K562 (cell line): ENCODE data around the gene EDEM1. TPM values are rescaled to one million over a fixed set of nuclear protein-coding genes. Genes with fewer than 3 reads are reported as not detected.

Experiments used
- ATAC-seq: fragments of 200-7000 bp; cut with Tn5 transposase; 3 replicates; pipeline ENCODE4 v1.9.1; 2020; ENCODE audit warnings: moderate library complexity
- BruUV-seq: library from RNA; stranded (reverse); fragments of 400-500 nt; replicated peaks from 2 replicates; lab custom pipeline; 2021; lab: Mats Ljungman, UMichigan
- CTCF ChIA-PET: fragments of 300-600 bp; formaldehyde crosslinking; extraction: SDS; loops from one replicate; lab custom pipeline; 2021; ENCODE audit warnings: low intra/inter-chr PET ratio; lab: Yijun Ruan, JAX
- POLR2A ChIA-PET: fragments of 300-600, 350-650 bp; sonication (Branson Sonifier 250); formaldehyde crosslinking; extraction: SDS; loops from one replicate; lab custom pipeline; 2021; ENCODE audit warnings: antibody characterized with exemption, inconsistent platforms; lab: Yijun Ruan, JAX
- DNase-seq, 4 experiments: peaks; one replicate each; pipeline versions ENCODE4 v3.0.0 to v3.0.0-alpha.2; 2011 to 2018; ENCODE audit warnings: low spot score in 3 of 4, mixed read lengths in 3 of 4; ENCODE audit errors: extremely low read depth in 1 of 4
- FAIRE-seq: peaks from 2 replicates; lab custom pipeline; 2011; peaks lifted over from hg19 to GRCh38; lab: Jason Lieb, UNC
- H2AFZ ChIP-seq: 2 replicates; pipeline ENCODE4 v1.6.0; 2011; ENCODE audit warnings: low read depth, low read length, control low read depth, inconsistent platforms
- H3K27ac ChIP-seq: fragments of 200-600 bp; 3 replicates; pipeline ENCODE4 v1.8.0; 2011; ENCODE audit warnings: low read depth, mild to moderate bottlenecking, control low read depth, inconsistent platforms, low read length, moderate library complexity, mixed read lengths; ENCODE audit errors: extremely low read depth
- H3K27me3 ChIP-seq, 2 experiments: fragments of 300-600 bp in 1 of 2; 2 replicates in 1 of 2; 3 replicates in 1 of 2; pipeline versions ENCODE4 v1.6.0 to v1.8.0; 2011; ENCODE audit warnings: inconsistent platforms in 2 of 2, low read length in 2 of 2, mild to moderate bottlenecking in 1 of 2, mixed read lengths in 1 of 2, moderate library complexity in 1 of 2; ENCODE audit not compliant: control insufficient read depth in 2 of 2, insufficient read depth in 2 of 2
- H3K36me3 ChIP-seq: fragments of 300-600 bp; 3 replicates; pipeline ENCODE4 v1.8.0; 2011; ENCODE audit warnings: mild to moderate bottlenecking, low read length, inconsistent platforms; ENCODE audit not compliant: control insufficient read depth, insufficient read depth
- H3K4me1 ChIP-seq, 2 experiments: fragments of 200-600 bp in 1 of 2; replicated peaks in 1 of 2; 2 replicates in 1 of 2; 3 replicates in 1 of 2; pipeline versions ENCODE4 v1.5.1 to v1.8.0; 2011; ENCODE audit warnings: inconsistent platforms in 2 of 2, low read length in 2 of 2, mild to moderate bottlenecking in 1 of 2, mixed read lengths in 1 of 2, moderate library complexity in 1 of 2; ENCODE audit not compliant: control insufficient read depth in 2 of 2, insufficient read depth in 2 of 2
- H3K4me2 ChIP-seq: 2 replicates; pipeline ENCODE4 v1.6.1; 2011; ENCODE audit warnings: low read length, control low read depth, inconsistent platforms, mixed read lengths; ENCODE audit not compliant: insufficient read depth
- H3K4me3 ChIP-seq: fragments of 200-600 bp; sonication (generic), shearing (Covaris generic); 2 replicates; pipeline ENCODE4 v1.5.1; 2016; ENCODE audit warnings: control low read depth, inconsistent platforms
- H3K79me2 ChIP-seq: fragments of 200-600 bp; 3 replicates; pipeline ENCODE4 v1.8.0; 2011; ENCODE audit warnings: low read length, inconsistent platforms; ENCODE audit not compliant: control insufficient read depth, insufficient read depth
- H3K9ac ChIP-seq, 2 experiments: 2 replicates each; pipeline versions ENCODE4 v1.6.0 to v1.6.1; 2011; ENCODE audit warnings: low read depth in 2 of 2, low read length in 2 of 2, control low read depth in 1 of 2, inconsistent platforms in 1 of 2, mild to moderate bottlenecking in 1 of 2, mixed read lengths in 1 of 2; ENCODE audit not compliant: insufficient read depth in 1 of 2
- H3K9me1 ChIP-seq: one replicate; pipeline ENCODE4 v1.6.0; 2011; ENCODE audit warnings: inconsistent platforms, mild to moderate bottlenecking, low read length, moderate library complexity; ENCODE audit not compliant: control insufficient read depth, insufficient read depth
- H3K9me3 ChIP-seq: replicated peaks from 2 replicates; pipeline ENCODE4 v1.5.1; 2011; ENCODE audit warnings: low read depth, low read length, inconsistent platforms; ENCODE audit not compliant: control insufficient read depth, insufficient read depth
- H4K20me1 ChIP-seq: replicated peaks from 2 replicates; pipeline ENCODE4 v1.6.1; 2011; ENCODE audit warnings: low read length, inconsistent platforms, mixed read lengths; ENCODE audit not compliant: control insufficient read depth, insufficient read depth
- CBFA2T2 ChIP-seq: fragments of 450-650 bp; conservative IDR thresholded peaks from 2 replicates; pipeline ENCODE4 v1.6.1; 2017; ENCODE audit warnings: mild to moderate bottlenecking
- CBX1 ChIP-seq: sonication (generic); IDR thresholded peaks from 2 replicates; pipeline ENCODE4 v1.6.1; 2016; ENCODE audit warnings: antibody characterized with exemption, low read depth, mild to moderate bottlenecking
- CREB5 ChIP-seq: fragments of 250-450 bp; sonication (Bioruptor Pico); IDR thresholded peaks from 2 replicates; pipeline ENCODE4 v1.5.0; 2020; ENCODE audit warnings: mild to moderate bottlenecking
- DMBX1 ChIP-seq: fragments of 250-450 bp; sonication (Bioruptor Pico); IDR thresholded peaks from 2 replicates; pipeline ENCODE4 v1.8.0; 2022; ENCODE audit warnings: inconsistent platforms, mild to moderate bottlenecking, moderate library complexity, borderline replicate concordance
- FOXK2 ChIP-seq, 2 experiments: fragments of 450-650 bp; IDR thresholded peaks in 1 of 2; conservative IDR thresholded peaks in 1 of 2; 2 replicates each; pipeline ENCODE4 v1.6.1; 2016; ENCODE audit warnings: low read depth in 2 of 2, mild to moderate bottlenecking in 1 of 2
- ID3 ChIP-seq, 2 experiments: fragments of 250-450 bp in 1 of 2; fragments of 450-650 bp in 1 of 2; sonication (Bioruptor Pico) in 1 of 2; IDR thresholded peaks; 2 replicates each; pipeline versions ENCODE4 v1.6.1 to v1.8.0; 2016 to 2021; ENCODE audit warnings: mild to moderate bottlenecking in 2 of 2, moderate library complexity in 2 of 2, missing compliant biosample characterization in 1 of 2, missing genetic modification characterization in 1 of 2
- IFI16 ChIP-seq: fragments of 250-450 bp; sonication (Bioruptor Pico); IDR thresholded peaks from 2 replicates; pipeline ENCODE4 v2.1.2; 2022; ENCODE audit warnings: mild to moderate bottlenecking, inconsistent platforms
- JUNB ChIP-seq: fragments of 450-650 bp; formaldehyde crosslinking; conservative IDR thresholded peaks from 2 replicates; pipeline ENCODE4 v1.4.0; 2020; ENCODE audit warnings: mild to moderate bottlenecking
- MAFG ChIP-seq: fragments of 450-650 bp; conservative IDR thresholded peaks from 2 replicates; pipeline ENCODE4 v1.6.1; 2016; ENCODE audit warnings: missing genetic modification characterization, missing compliant biosample characterization
- NFE2 ChIP-seq: IDR thresholded peaks from 2 replicates; pipeline ENCODE4 v1.6.1; 2014; ENCODE audit warnings: antibody characterized with exemption, low read depth
- PHTF2 ChIP-seq: fragments of 250-450 bp; sonication (Bioruptor Pico); IDR thresholded peaks from 2 replicates; pipeline ENCODE4 v1.5.0; 2021; ENCODE audit warnings: mild to moderate bottlenecking
- POLR2H ChIP-seq: IDR thresholded peaks from 2 replicates; pipeline ENCODE4 v1.6.1; 2016; ENCODE audit warnings: missing genetic modification characterization, low read depth, mild to moderate bottlenecking, control low read depth, missing compliant biosample characterization, moderate library complexity
- POU5F1 ChIP-seq: fragments of 150-350 bp; IDR thresholded peaks from 2 replicates; pipeline ENCODE4 v1.6.1; 2014; ENCODE audit warnings: borderline replicate concordance, low read length, low read depth, mild to moderate bottlenecking; ENCODE audit not compliant: partially characterized antibody
- PTTG1 ChIP-seq: fragments of 450-650 bp; IDR thresholded peaks from 2 replicates; pipeline ENCODE4 v1.6.1; 2016; ENCODE audit warnings: low read depth, mild to moderate bottlenecking, missing genetic modification characterization, missing compliant biosample characterization
- SIN3B ChIP-seq: fragments of 450-650 bp; IDR thresholded peaks from 2 replicates; pipeline ENCODE4 v1.6.1; 2017; ENCODE audit warnings: low read depth, mild to moderate bottlenecking, moderate library complexity
- SIX5 ChIP-seq, 2 experiments: IDR thresholded peaks; 2 replicates each; pipeline ENCODE4 v1.6.1; 2011; ENCODE audit warnings: low read length in 2 of 2, borderline replicate concordance in 1 of 2, low read depth in 1 of 2, mild to moderate bottlenecking in 1 of 2, moderate library complexity in 1 of 2; ENCODE audit not compliant: insufficient read depth in 1 of 2
- ZEB2 ChIP-seq: fragments of 450-650 bp; IDR thresholded peaks from 2 replicates; pipeline ENCODE4 v1.6.1; 2016
- ZNF174 ChIP-seq: fragments of 250-450 bp; sonication (Bioruptor Pico); IDR thresholded peaks from 2 replicates; pipeline ENCODE4 v1.4.0; 2020; ENCODE audit warnings: mild to moderate bottlenecking
- ZNF668 ChIP-seq: fragments of 250-450 bp; sonication (Bioruptor Pico); IDR thresholded peaks from 2 replicates; pipeline ENCODE4 v1.8.0; 2022; ENCODE audit warnings: mild to moderate bottlenecking, inconsistent platforms
- WGBS: fragments of 100-300 bp; shearing (Covaris generic); methylation state at CpG from one replicate; pipeline ENCODE4 v1.1.6; 2016; ENCODE audit warnings: low coverage, mixed read lengths; ENCODE audit not compliant: insufficient coverage; ENCODE audit errors: missing lambda C conversion rate; 5-methylcytosine and 5-hydroxymethylcytosine counted together
- in situ Hi-C: fragments of 300-500 bp; cut with MboI; formaldehyde crosslinking; loops from 4 replicates; pipeline ENCODE4 v1.15.0; 2018; ENCODE audit warnings: inconsistent platforms, mixed read lengths
- intact Hi-C: fragments of 100-400 bp; cut with micrococcal nuclease; formaldehyde crosslinking; loops from 2 replicates; pipeline ENCODE4 v1.14.2; 2022
- polyA plus RNA-seq, 8 experiments: library from polyadenylated mRNA; depleted of rRNA in 4 of 8; stranded (reverse) in 5 of 8; unstranded in 3 of 8; fragments of >200 nt; fragmentation: Nextera tagmentation in 2 of 8; fragmentation: Illumina TruSeq in 1 of 8; extraction: Ambion mirVana in 2 of 8; extraction: Trizol in 1 of 8; gene quantifications; 2 replicates each; pipeline versions ENCODE4 v1.2.1 to v1.2.3, GENCODE V29; 2011 to 2014; ENCODE audit warnings: inconsistent platforms in 1 of 8, missing spikeins in 1 of 8
- total RNA-seq, 7 experiments: library from RNA; depleted of rRNA in 6 of 7; stranded (reverse); fragments of >200 nt in 6 of 7; fragmentation: Illumina TruSeq in 2 of 7; extraction: Trizol in 2 of 7; gene quantifications; 2 replicates each; pipeline versions ENCODE4 v1.2.1 to v1.2.3, GENCODE V29; 2011 to 2021; ENCODE audit warnings: low replicate concordance in 1 of 7
- TF ChIP-seq, protein P1 (sequence below): fragments of 250-450 bp; sonication (Bioruptor Pico); IDR thresholded peaks from 2 replicates; pipeline ENCODE4 v1.4.0; 2020

The EDEM1 gene
- total and polyA plus RNA-seq, 9 of the 15 experiments (the other 6 are each of a cell fraction or from before 2014, with no cell fraction given), result 6.2 to 36.7 (median 14.3) TPM

DNA sequence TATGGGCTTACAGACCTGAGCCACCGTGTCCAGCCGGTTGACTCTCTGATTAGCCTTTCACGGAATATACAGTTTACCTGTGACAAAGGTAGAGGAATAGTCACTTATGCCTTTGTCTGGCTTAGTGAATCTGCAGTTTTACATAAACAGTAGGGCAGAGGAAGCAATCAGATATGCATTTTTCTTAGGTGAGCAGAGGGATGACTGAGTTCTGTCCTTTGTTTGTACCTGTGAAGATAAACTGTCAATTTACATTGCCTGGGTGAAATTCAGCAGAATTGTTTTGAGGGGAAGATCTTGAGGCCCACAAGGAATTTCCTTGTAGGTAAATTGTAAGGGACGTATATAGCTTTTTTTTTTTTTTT lies 10.8 kb downstream of the EDEM1 start:
- Histone ChIP-seq H3K27ac (peak overlapping the region; percentile 50; the same call in 1 of the 3 replicates), H3K79me2 (peaks cover 15% of the 10 kb centered on the region; the same call in 2 of the 3 replicates), H3K4me1 (peaks cover 0 to 50% of the 10 kb centered on the region in 2 experiments; a peak in 4 of 5 replicates), H3K4me3 (no peak overlapping the region), H2AFZ (no peak overlapping the region), H3K9ac (peak overlapping the region in 1 of 2 experiments; percentile 32; a peak in 1 of 4 replicates), H3K9me1 (no peaks in the 10 kb centered on the region), H3K4me2 (no peak overlapping the region), H3K9me3 (no peaks in the 10 kb centered on the region), H3K27me3 (no peaks in the 10 kb centered on the region), H4K20me1 (0 out of 2 replicates have a peak, but pooled peaks cover 4% of the 10 kb centered on the region), H3K36me3 (peaks cover 61% of the 10 kb centered on the region)
- intact Hi-C loops (no loop called here), in situ Hi-C loops (no loop called here)
- POLR2A ChIA-PET, result interaction anchor here (0.6 to 4.3 kb wide), 5 partner anchors 12 to 67 kb away, joined by 3 to 33 read pairs (median 3); partner anchors contain the start of gene EDEM1
- CTCF ChIA-PET, result no interaction called here
- no TSS peak for BruUV-seq
- DNase-seq, result no peak
- WGBS, result 75% methylated on average over 4 of the region's 4 CpGs
- no peak for ATAC-seq
- FAIRE-seq, result no peak
- TF ChIP-seq FOXK2 (conservative IDR thresholded peaks at IDR 0.05 in 1 of 2, IDR thresholded peaks at IDR 0.05 in 1 of 2; ENCODE audit: low read depth in 2 of 2), result no peak
- peak; percentile 15; the same call in 1 of the 2 replicates for TF ChIP-seq NFE2
- TF ChIP-seq CBFA2T2, result no peak
- no peak for TF ChIP-seq POU5F1
- 0 out of 2 replicates have a peak, but pooled peaks have one; percentile 47 for TF ChIP-seq ZNF668 (CRISPR knock-in tag)
- TF ChIP-seq JUNB, result no peak
- no peak for TF ChIP-seq SIX5 (IDR thresholded peaks at IDR 0.05; ENCODE audit: borderline replicate concordance in 1 of 2, insufficient read depth in 1 of 2, low read depth in 1 of 2, low read length in 2 of 2)
- 0 out of 2 replicates have a peak, but pooled peaks have one; percentile 5 for TF ChIP-seq DMBX1
- TF ChIP-seq PHTF2, result 0 out of 2 replicates have a peak, but pooled peaks have one; percentile 20
- TF ChIP-seq ZEB2, result peak; percentile 58; the same call in 1 of the 2 replicates
- no peak for TF ChIP-seq ID3 (CRISPR knock-in tag; IDR thresholded peaks at IDR 0.05)
- 0 out of 2 replicates have a peak, but pooled peaks have one; percentile 24 for TF ChIP-seq ID3 (tag; IDR thresholded peaks at IDR 0.05)
- no peak for TF ChIP-seq CREB5 (CRISPR knock-in tag)
- no peak for TF ChIP-seq CBX1
- TF ChIP-seq POLR2H (tag), result no peak
- TF ChIP-seq, protein P1, sequence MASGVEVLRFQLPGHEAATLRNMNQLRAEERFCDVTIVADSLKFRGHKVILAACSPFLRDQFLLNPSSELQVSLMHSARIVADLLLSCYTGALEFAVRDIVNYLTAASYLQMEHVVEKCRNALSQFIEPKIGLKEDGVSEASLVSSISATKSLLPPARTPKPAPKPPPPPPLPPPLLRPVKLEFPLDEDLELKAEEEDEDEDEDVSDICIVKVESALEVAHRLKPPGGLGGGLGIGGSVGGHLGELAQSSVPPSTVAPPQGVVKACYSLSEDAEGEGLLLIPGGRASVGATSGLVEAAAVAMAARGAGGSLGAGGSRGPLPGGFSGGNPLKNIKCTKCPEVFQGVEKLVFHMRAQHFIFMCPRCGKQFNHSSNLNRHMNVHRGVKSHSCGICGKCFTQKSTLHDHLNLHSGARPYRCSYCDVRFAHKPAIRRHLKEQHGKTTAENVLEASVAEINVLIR (CRISPR knock-in tag), result no peak
- TF ChIP-seq ZNF174 (CRISPR knock-in tag), result no peak
- TF ChIP-seq PTTG1 (tag), result peak; percentile 39
- TF ChIP-seq MAFG (tag), result 0 out of 2 replicates have a peak, but pooled peaks have one; percentile 13
- no peak for TF ChIP-seq IFI16 (CRISPR knock-in tag)
- TF ChIP-seq SIN3B, result no peak
